H4 (cell line): ENCODE measurements around the gene GNPTG. TPM values are rescaled to one million over a fixed set of nuclear protein-coding genes. Genes with fewer than 3 reads are reported as not detected.

Experiments used
- DNase-seq: peaks from one replicate; pipeline ENCODE4 v3.0.0-alpha.2; 2015; ENCODE audit warnings: low spot score
- total RNA-seq: library from RNA; depleted of rRNA; stranded (reverse); fragments of >200 nt; shearing (Covaris generic); gene quantifications from 2 replicates; pipeline ENCODE4 v1.2.3, GENCODE V29; 2014

The GNPTG gene
- total RNA-seq, 1 experiment from 2014 or later: 37.1 TPM

- DNase-seq: no peak
Measured at GRCh38 chr16:1347286-1347855, 4.4 kb upstream of the GNPTG start.

DNA sequence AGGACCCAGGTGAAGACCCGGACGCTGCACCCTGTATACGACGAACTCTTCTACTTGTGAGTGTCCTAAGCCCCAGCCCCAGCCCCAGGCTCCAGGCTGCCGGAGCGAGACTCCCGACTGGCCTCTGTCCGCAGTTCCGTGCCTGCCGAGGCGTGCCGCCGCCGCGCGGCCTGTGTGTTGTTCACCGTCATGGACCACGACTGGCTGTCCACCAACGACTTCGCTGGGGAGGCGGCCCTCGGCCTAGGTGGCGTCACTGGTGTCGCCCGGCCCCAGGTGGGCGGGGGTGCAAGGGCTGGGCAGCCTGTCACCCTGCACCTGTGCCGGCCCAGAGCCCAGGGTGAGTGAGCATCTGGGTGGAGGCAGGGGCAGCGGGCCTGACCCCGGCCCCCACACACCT lies 3.8 kb upstream of the GNPTG start:
- DNase-seq: no peak

GRCh38 chr16:1348441-1348840 lies 3.3 kb upstream of the GNPTG start:
- DNase-seq: no peak

- DNase-seq: no peak
Measured at GRCh38 chr16:1348926-1349325, 2.8 kb upstream of the GNPTG start.

GRCh38 chr16:1349351-1349750 lies 2.4 kb upstream of the GNPTG start:
- DNase-seq: no peak

- DNase-seq: no peak
Measured at GRCh38 chr16:1349951-1350350, 1.8 kb upstream of the GNPTG start.

DNA sequence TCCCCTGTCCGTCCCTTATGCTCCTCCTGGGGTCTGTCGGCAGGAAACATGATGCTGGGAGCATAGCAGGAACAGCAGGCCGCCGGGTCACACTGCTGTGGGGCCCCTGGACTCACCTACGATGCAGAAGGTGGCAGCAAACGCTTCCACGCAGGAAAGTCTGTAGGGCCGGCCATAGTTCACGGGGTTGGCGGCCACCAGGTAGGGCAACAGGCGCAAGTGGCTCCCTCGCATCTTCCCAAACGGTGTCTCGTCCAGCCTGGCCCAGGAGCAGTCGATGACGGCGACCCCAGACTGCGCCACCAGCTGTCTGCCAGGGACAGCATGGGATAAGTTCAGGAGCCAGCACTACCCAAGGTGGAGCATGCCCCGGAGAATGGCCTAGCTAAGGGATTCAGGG lies 1.0 kb upstream of the GNPTG start:
- no peak for DNase-seq

- no peak for DNase-seq
Measured at GRCh38 chr16:1351215-1351581, 533 bp upstream of the GNPTG start.

DNA sequence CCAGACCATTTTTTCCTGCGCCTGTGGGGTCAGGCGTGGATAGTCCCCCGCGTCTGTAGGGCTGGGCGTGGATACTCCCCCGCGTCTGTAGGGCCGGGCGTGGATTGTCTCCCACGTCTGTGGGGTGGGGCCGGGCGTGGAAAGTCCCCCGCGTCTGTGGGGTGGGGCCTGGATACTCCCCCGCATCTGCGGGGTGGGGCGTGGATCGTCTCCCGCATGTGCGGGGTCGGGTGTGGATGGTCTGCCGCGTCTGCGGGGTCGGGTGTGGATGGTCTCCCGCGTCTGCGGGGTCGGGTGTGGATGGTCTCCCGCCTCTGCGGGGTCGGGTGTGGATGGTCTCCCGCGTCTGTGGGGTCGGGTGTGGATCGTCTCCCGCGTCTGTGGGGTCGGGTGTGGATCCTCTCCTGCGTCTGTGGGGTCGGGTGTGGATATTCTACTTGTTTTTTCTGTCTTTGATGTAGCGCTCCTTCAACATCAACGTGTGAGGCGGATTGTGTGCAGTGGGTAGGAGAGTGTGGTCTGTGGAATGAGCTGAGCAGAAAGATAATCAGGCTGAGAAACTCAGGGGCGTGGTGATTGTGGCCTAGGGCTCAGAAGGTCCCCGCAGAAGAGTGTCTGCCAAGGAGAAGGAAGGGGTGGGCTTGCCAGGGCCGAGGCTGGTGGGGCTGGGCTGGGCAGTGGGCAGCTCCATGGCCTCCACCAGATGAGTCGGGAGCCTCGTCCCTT lies 3.2 kb downstream of the GNPTG start:
- no peak for DNase-seq

DNA sequence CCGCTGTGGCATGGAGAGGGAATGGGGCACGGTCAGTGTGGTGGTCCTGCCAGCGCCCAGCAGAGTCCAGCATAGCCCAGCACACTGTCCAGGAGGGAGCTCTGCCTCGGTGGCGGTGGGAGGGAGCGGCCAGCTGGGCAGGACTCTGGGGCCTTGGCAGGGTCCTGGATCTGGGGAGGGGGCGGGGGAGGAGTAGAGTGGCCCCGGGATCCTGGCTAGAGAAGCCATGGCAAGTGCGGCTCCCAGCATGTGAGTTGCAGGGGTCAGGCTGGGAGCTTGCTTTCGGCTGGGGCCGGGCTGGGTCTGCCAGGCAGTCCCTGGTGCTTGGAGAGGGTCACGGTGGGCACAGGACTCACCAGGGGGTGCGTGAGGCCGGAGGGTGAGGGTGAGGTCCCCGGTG lies 3.9 kb downstream of the GNPTG start:
- DNase-seq: no peak

DNA sequence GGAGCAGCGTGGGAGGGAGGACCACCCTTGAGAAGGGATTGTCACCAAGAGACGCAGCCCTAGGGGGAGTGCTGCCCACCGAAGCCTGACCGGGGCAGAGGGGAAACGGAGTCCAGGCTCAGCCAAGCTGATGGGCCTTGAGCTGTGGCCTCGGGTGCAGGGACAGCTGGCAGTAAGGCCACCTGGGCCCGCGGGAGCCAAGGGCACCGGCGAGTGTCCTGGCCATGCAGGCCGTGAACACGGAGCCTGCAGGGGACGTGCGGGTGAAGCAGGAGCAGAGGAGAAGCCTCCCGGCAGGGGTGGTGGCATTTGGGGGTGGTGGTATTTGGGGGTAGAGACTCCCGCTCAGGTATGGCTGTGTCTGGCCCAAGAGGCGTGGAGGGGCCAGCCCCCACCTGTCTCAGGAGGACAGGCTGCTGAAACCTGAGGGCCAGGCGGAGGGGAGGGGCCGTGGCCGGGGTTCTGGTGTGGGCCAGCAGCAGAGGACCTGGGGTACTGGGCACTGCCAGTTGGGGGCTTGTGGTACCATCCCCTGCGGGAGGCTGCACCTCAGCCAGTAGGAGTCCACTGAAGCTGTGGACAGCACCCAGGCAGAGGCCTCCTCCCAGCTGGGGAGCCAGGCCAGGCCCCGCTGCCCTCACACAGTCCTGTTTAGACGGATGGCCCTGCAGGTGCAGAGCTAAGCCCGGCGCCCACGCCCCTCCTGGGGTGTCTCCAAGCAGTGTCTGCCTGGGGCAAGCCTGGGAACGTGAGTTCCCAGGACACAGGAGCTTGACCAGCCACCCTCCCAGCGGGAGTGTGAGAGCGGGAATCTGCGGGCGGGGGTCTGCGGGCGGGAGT lies 4.5 kb downstream of the GNPTG start:
- no peak for DNase-seq

GRCh38 chr16:1357906-1358566 lies 6.3 kb downstream of the GNPTG start:
- no peak for DNase-seq

- no peak for DNase-seq
Measured at GRCh38 chr16:1361685-1362360, 10.1 kb downstream of the GNPTG start.

GRCh38 chr16:1362807-1363206 lies 11.1 kb downstream of the GNPTG start:
- DNase-seq: no peak

GRCh38 chr16:1363501-1364041 lies 11.8 kb downstream of the GNPTG start:
- no peak for DNase-seq

DNA sequence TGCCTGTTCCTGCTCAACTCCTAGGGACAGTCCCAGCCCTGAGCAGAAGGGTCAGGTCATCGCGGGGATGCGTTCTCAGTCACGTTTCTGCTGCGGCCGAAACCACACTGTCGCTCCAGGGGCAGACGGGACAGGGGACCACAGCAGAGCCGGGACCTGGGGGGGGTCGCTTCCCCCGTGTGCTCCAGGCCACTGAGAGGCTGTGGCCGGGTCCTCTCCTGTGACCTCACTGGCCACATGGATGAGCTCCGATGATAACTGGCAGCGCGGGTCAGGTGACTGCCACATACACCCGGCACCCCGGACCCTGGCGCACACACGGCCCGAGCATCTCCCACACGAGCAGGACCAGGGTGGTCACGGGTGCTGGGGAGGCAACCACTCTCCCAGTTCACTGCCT lies 12.8 kb downstream of the GNPTG start:
- DNase-seq: no peak

GRCh38 chr16:1366060-1366711 lies 14.5 kb downstream of the GNPTG start:
- DNase-seq: no peak

DNA sequence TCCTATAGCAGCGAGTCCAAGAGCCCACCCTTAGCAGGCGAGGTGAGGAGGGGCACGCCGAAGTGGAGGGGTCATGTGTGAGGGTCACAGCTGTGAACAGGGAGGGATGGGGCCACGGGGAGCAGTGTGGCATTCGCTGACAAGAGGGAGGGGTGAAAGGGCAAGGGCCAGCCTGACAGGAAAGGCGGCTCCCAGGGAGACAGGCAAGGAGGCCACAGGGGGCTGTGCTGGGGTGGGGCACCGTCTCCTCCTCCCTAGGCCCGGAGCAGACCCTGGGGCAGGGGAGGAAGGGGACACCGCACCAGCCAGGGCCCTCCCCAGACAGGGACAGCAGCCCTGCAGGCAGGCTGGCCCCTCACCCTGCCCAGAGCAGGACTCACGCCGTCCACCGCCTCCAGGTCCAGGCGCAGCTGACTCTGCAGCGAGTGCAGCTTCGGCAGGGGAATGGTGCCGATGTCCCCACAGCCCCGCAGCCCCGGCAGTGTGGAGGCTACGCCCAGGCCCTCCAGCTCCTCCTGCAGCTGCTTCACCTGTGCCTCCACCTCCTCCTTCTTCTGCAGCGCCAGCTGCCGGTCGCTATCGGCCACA lies 15.1 kb downstream of the GNPTG start:
- no peak for DNase-seq

DNA sequence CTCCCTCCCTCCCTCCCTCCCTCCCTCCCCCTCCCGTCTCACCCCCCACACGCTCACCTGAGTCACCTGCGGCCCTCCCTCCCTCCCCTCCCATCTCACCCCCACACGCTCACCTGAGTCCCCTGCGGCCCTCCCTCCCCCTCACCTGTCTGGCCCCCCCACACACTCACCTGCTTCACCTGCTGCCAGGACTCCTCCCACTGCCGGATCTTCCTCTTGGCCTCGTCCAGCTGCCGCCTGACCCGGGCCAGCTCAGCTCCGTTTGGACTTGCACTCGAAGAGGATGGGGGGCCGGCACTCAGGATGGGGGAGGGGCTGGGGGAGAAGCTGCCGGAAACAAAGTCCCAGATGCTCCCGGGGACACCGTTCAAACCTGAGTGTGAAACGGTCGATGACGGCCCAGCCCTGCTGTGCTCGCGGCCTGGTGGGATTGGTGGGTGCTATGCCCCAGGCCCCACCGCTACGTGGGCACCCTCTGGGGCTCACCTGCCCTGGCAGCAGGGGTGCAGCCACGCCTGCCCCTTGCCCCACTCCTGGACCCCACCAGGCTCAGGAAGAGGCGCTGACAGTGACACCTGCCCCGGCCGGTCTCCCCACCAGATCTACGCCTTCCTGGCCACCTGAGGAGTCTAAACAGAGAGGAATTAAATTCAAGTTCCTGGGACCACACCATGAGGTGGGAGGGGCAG lies 15.9 kb downstream of the GNPTG start:
- DNase-seq: no peak
